Measurements from ENCODE around the gene AQP4.

GRCh38 chr18:26813043-26813442 lies 52.5 kb downstream of the AQP4 start:
- TF ChIP-seq EZH2 (IDR thresholded peaks at IDR 0.05) (no peak), POLR2AphosphoS5 (IDR thresholded peaks at IDR 0.05; ENCODE audit: borderline replicate concordance, low read depth, low read length) (no peak), FOXP2 (optimal IDR thresholded peaks at IDR 0.05; ENCODE audit: control extremely low read depth, extremely low read length, insufficient read depth) (no peak)
